ENCODE data around the gene MEGF6. TPM values are rescaled to one million over a fixed set of nuclear protein-coding genes. Genes with fewer than 3 reads are reported as not detected.

Gene MEGF6
- total RNA-seq, 4 donors from 2014 or later = 10.0 to 24.7 (median 17.1) TPM

- TF ChIP-seq CTCF (IDR thresholded peaks at IDR 0.05; ENCODE audit: low read depth) = no peak
Measured at GRCh38 chr1:3500265-3500835, 111.0 kb downstream of the MEGF6 start.

DNA sequence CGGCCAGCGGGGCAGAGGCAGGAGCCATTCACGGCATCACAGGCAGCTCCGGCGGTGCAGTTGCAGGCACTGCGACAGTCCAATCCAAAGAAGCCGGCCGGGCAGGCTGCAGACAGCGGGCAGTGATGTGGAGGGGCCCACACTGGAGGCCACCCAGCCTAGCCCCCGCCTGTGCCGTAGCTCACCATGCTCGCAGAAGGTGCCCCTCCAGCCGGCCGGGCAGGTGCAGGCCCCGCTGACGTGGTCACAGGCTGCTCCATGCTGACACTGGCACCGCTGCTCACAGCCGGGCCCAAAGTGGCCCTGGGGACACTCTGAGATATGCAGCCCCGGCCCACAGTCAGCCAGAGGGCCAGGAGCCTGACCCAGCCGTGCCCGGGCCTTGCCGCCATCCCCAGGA, 111.7 kb downstream of the MEGF6 start:
- no peak for TF ChIP-seq CTCF (IDR thresholded peaks at IDR 0.05; ENCODE audit: low read depth)

GRCh38 chr1:3498986-3499385, 112.3 kb downstream of the MEGF6 start:
- TF ChIP-seq CTCF (IDR thresholded peaks at IDR 0.05; ENCODE audit: low read depth) = no peak

DNA sequence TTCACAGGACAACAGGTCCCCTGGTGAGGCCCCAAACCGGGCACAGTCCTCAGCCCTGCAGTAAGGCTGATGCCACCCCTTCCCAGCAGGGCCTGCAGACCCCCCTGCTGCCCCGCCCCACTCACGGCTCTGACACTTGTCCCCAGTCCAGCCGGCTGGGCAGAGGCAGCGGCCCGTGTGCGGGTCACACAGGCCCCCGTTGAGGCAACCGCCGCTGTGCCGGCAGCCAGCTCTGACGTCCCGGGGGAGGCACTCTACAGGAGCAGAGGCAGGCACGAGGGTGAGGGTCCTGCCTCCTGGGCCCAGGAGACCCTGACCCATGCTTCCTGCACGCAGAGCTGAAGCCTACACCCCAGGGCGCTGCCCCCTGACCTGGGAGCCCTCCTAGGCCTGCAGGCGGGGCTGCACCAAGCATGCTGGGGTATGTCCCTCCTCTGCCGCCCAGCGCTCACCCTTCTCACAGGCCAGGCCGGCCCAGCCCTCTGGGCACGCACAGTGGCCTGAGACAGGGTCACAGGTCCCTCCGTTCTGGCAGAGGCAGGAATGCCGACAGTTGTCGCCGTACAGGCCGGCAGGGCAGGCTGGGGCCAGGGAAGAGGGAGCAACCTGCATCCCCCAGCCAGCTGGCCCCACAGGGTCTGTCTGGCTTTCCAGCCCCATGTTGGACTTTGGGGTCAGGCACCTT, 112.9 kb downstream of the MEGF6 start:
- TF ChIP-seq CTCF (IDR thresholded peaks at IDR 0.05; ENCODE audit: low read depth) = no peak

GRCh38 chr1:3497521-3497920, 113.8 kb downstream of the MEGF6 start:
- no peak for TF ChIP-seq CTCF (IDR thresholded peaks at IDR 0.05; ENCODE audit: low read depth)

DNA sequence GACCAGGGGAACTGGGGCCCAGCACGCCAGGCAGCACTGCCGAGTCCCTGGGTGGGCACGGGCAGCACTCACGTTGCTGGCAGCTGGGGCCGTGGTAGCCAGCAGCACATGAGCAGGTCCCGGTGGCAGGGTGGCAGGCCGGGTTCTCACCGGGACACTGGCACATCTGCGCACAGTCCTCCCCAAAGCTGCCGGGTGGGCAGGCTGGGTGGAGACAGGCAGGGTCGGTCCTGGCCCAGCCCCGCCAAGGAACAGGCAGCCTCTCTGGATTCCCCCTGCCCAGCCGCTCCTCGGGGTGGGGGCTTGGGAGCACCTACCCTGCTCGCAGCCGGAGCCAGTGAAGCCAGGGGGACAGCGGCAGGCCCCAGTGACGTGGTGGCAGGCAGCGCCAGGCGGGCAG, 114.4 kb downstream of the MEGF6 start:
- TF ChIP-seq CTCF (IDR thresholded peaks at IDR 0.05; ENCODE audit: low read depth) = no peak

- no peak for TF ChIP-seq CTCF (IDR thresholded peaks at IDR 0.05; ENCODE audit: low read depth)
Measured at GRCh38 chr1:3495776-3496745, 115.2 kb downstream of the MEGF6 start.

All from subcutaneous adipose tissue (tissue), 4 donors.